MM.1S (cell line): Measurements from ENCODE around the gene SDHAF4.

Source experiments
- DNase-seq: peaks from one replicate; pipeline ENCODE4 v3.0.0-alpha.2; 2015
- H2AFZ ChIP-seq: fragments of 300-600 bp; sonication (generic); 2 replicates; pipeline ENCODE4 v1.6.0; 2016; ENCODE audit warnings: antibody characterized with exemption, low read length
- H3F3A ChIP-seq: fragments of 300-600 bp; sonication (generic); 2 replicates; pipeline ENCODE4 v1.6.1; 2016; ENCODE audit warnings: mild to moderate bottlenecking, antibody characterized with exemption, low read length, moderate library complexity, mixed read lengths; ENCODE audit not compliant: insufficient read depth
- H3K27ac ChIP-seq: fragments of 300-600 bp; sonication (generic); 2 replicates; pipeline ENCODE4 v1.5.1; 2016; ENCODE audit warnings: mild to moderate bottlenecking, low read length
- H3K27me3 ChIP-seq: fragments of 300-600 bp; sonication (generic); replicated peaks from 2 replicates; pipeline ENCODE4 v1.6.0; 2016; ENCODE audit warnings: low read length; ENCODE audit not compliant: insufficient read depth
- H3K36me3 ChIP-seq: fragments of 300-600 bp; sonication (generic); replicated peaks from 2 replicates; pipeline ENCODE4 v1.6.1; 2016; ENCODE audit warnings: mild to moderate bottlenecking, low read length, mixed read lengths; ENCODE audit not compliant: insufficient read depth
- H3K4me1 ChIP-seq: fragments of 300-600 bp; sonication (generic); 2 replicates; pipeline ENCODE4 v1.6.1; 2016; ENCODE audit warnings: low read length, mixed read lengths
- H3K4me2 ChIP-seq: fragments of 300-600 bp; sonication (generic); 2 replicates; pipeline ENCODE4 v1.6.0; 2016; ENCODE audit warnings: low read depth, low read length
- H3K4me3 ChIP-seq: fragments of 300-600 bp; sonication (generic); 2 replicates; pipeline ENCODE4 v1.5.1; 2016; ENCODE audit warnings: low read length, mixed read lengths
- H3K79me2 ChIP-seq: fragments of 300-600 bp; sonication (generic); 2 replicates; pipeline ENCODE4 v1.6.1; 2016; ENCODE audit warnings: mixed run types, low read length, mixed read lengths
- H3K9ac ChIP-seq: fragments of 300-600 bp; sonication (generic); 2 replicates; pipeline ENCODE4 v1.6.1; 2016; ENCODE audit warnings: low read length, mixed read lengths
- H3K9me2 ChIP-seq: fragments of 300-600 bp; sonication (generic); replicated peaks from 2 replicates; pipeline ENCODE4 v1.6.1; 2016; ENCODE audit warnings: mild to moderate bottlenecking, low read length, mixed read lengths; ENCODE audit not compliant: insufficient read depth
- H3K9me3 ChIP-seq: fragments of 300-600 bp; sonication (generic); replicated peaks from 2 replicates; pipeline ENCODE4 v1.6.1; 2016; ENCODE audit warnings: mild to moderate bottlenecking, low read length, mixed read lengths; ENCODE audit not compliant: insufficient read depth
- H4K20me1 ChIP-seq: fragments of 300-600 bp; sonication (generic); 2 replicates; pipeline ENCODE4 v1.6.1; 2016; ENCODE audit warnings: mild to moderate bottlenecking, low read length, moderate library complexity, mixed read lengths; ENCODE audit not compliant: insufficient read depth
- CTCF ChIP-seq: fragments of 300-600 bp; sonication (generic); IDR thresholded peaks from 2 replicates; pipeline ENCODE4 v1.5.1; 2016; ENCODE audit warnings: antibody characterized with exemption, low read length, mixed read lengths
- EZH2 ChIP-seq: fragments of 300-600 bp; sonication (generic); optimal IDR thresholded peaks from 2 replicates; pipeline ENCODE3; 2017; ENCODE audit warnings: low read depth, mild to moderate bottlenecking, antibody characterized with exemption, low read length, mixed read lengths
- EZH2phosphoT487 ChIP-seq: fragments of 300-600 bp; sonication (generic); IDR thresholded peaks from 2 replicates; pipeline ENCODE4 v1.6.1; 2018; ENCODE audit warnings: antibody characterized with exemption, low read length

SDHAF4 gene

GRCh38 chr6:70616728-70617260 is 50.1 kb downstream of the SDHAF4 start:
- no peak for TF ChIP-seq CTCF
- no peak for TF ChIP-seq EZH2phosphoT487
- no peak for TF ChIP-seq EZH2

GRCh38 chr6:70620746-70621145 is 54.0 kb downstream of the SDHAF4 start:
- no peaks in the 10 kb centered on the region for H3K79me2 ChIP-seq
- no peak overlapping the region for H2AFZ ChIP-seq
- H3K36me3 ChIP-seq = no peaks in the 10 kb centered on the region

More at GRCh38 chr6:70616728-70617260, 50.1 kb downstream of the SDHAF4 start:
- no peak for DNase-seq
- no peaks in the 10 kb centered on the region for H3K27me3 ChIP-seq
- H2AFZ ChIP-seq = no peak overlapping the region
- no peak overlapping the region for H3K9ac ChIP-seq
- H3K4me1 ChIP-seq = no peaks in the 10 kb centered on the region
- no peaks in the 10 kb centered on the region for H4K20me1 ChIP-seq
- H3K79me2 ChIP-seq = no peaks in the 10 kb centered on the region
- no peaks in the 10 kb centered on the region for H3K36me3 ChIP-seq
- H3K4me3 ChIP-seq = no peak overlapping the region
- H3K27ac ChIP-seq = no peak overlapping the region
- no peaks in the 10 kb centered on the region for H3K9me3 ChIP-seq
- no peaks in the 10 kb centered on the region for H3F3A ChIP-seq
- no peaks in the 10 kb centered on the region for H3K9me2 ChIP-seq
- no peak overlapping the region for H3K4me2 ChIP-seq

GRCh38 chr6:70622461-70622860 is 55.7 kb downstream of the SDHAF4 start:
- Histone ChIP-seq H3K9me3 (no peaks in the 10 kb centered on the region), H4K20me1 (no peaks in the 10 kb centered on the region), H3K4me3 (no peak overlapping the region), H3K9ac (no peak overlapping the region), H2AFZ (no peak overlapping the region), H3K27ac (no peak overlapping the region), H3K4me1 (no peaks in the 10 kb centered on the region), H3F3A (no peaks in the 10 kb centered on the region), H3K4me2 (no peak overlapping the region), H3K36me3 (no peaks in the 10 kb centered on the region), H3K9me2 (no peaks in the 10 kb centered on the region), H3K79me2 (no peaks in the 10 kb centered on the region), H3K27me3 (no peaks in the 10 kb centered on the region)
- no peak for DNase-seq
- TF ChIP-seq EZH2 (no peak), CTCF (no peak), EZH2phosphoT487 (no peak)

More at GRCh38 chr6:70620746-70621145, 54.0 kb downstream of the SDHAF4 start:
- H3K4me3 ChIP-seq = no peak overlapping the region
- TF ChIP-seq EZH2phosphoT487 = no peak
- TF ChIP-seq EZH2 = no peak
- no peak for TF ChIP-seq CTCF
- no peak overlapping the region for H3K9ac ChIP-seq
- H3K9me3 ChIP-seq = no peaks in the 10 kb centered on the region
- H3K27me3 ChIP-seq = no peaks in the 10 kb centered on the region
- H3K9me2 ChIP-seq = no peaks in the 10 kb centered on the region
- no peaks in the 10 kb centered on the region for H3K4me1 ChIP-seq
- H3K4me2 ChIP-seq = no peak overlapping the region
- DNase-seq = no peak
- H3F3A ChIP-seq = no peaks in the 10 kb centered on the region
- H4K20me1 ChIP-seq = no peaks in the 10 kb centered on the region
- no peak overlapping the region for H3K27ac ChIP-seq
